OCI-LY7 (cell line): ENCODE data around the gene AOC2. TPM values are rescaled to one million over a fixed set of nuclear protein-coding genes. Genes with fewer than 3 reads are reported as not detected.

Experiments
- BruUV-seq: library from RNA; stranded (reverse); fragments of 400-500 nt; replicated peaks from 2 replicates; lab custom pipeline; 2021; lab: Mats Ljungman, UMichigan
- CTCF ChIA-PET: fragments of 300-600 bp; sonication (Branson Sonifier 250); formaldehyde crosslinking; loops from one replicate; lab custom pipeline; 2022; ENCODE audit warnings: antibody characterized with exemption; ENCODE audit not compliant: unreplicated experiment; lab: Charles Lee
- POLR2A ChIA-PET: fragments of 300-600 bp; sonication (Branson Sonifier 250); formaldehyde crosslinking; loops from one replicate; lab custom pipeline; 2022; ENCODE audit warnings: antibody characterized with exemption; lab: Charles Lee
- DNase-seq: peaks from one replicate; pipeline ENCODE4 v3.0.0-alpha.2; 2015; ENCODE audit warnings: low spot score
- H2AFZ ChIP-seq: fragments of 200-600 bp; sonication (generic), shearing (Covaris generic); 2 replicates; pipeline ENCODE4 v1.6.1; 2014; ENCODE audit warnings: mild to moderate bottlenecking, antibody characterized with exemption, low read length, moderate library complexity
- H3K27ac ChIP-seq: fragments of 200-600 bp; sonication (generic); 2 replicates; pipeline ENCODE4 v1.5.1; 2014; ENCODE audit warnings: mixed run types, low read depth, mild to moderate bottlenecking, moderate library complexity, low read length, inconsistent platforms; ENCODE audit not compliant: poor library complexity, severe bottlenecking
- H3K36me3 ChIP-seq: fragments of 200-600 bp; sonication (generic); 2 replicates; pipeline ENCODE4 v1.6.1; 2014; ENCODE audit warnings: mild to moderate bottlenecking, antibody characterized with exemption, low read length, moderate library complexity, mixed read lengths; ENCODE audit not compliant: insufficient read depth
- H3K4me1 ChIP-seq: fragments of 200-600 bp; sonication (generic); 2 replicates; pipeline ENCODE4 v1.5.1; 2014; ENCODE audit warnings: mild to moderate bottlenecking, low read length; ENCODE audit not compliant: insufficient read depth, poor library complexity, severe bottlenecking
- H3K4me2 ChIP-seq: fragments of 200-600 bp; sonication (generic); 2 replicates; pipeline ENCODE4 v1.6.1; 2014; ENCODE audit warnings: mild to moderate bottlenecking, low read length
- H3K4me3 ChIP-seq: fragments of 200-600 bp; sonication (generic); 2 replicates; pipeline ENCODE4 v1.5.1; 2014; ENCODE audit warnings: mild to moderate bottlenecking, low read depth, low read length; ENCODE audit not compliant: poor library complexity, severe bottlenecking
- H3K79me2 ChIP-seq: fragments of 200-600 bp; sonication (generic); 2 replicates; pipeline ENCODE4 v1.6.1; 2016; ENCODE audit warnings: low read depth, mild to moderate bottlenecking, low read length, moderate library complexity, mixed read lengths; ENCODE audit not compliant: insufficient read depth
- H3K9me2 ChIP-seq: fragments of 200-600 bp; sonication (generic); 2 replicates; pipeline ENCODE4 v1.6.1; 2016; ENCODE audit warnings: mild to moderate bottlenecking, low read length, mixed read lengths; ENCODE audit not compliant: insufficient read depth
- H3K9me3 ChIP-seq: fragments of 200-600 bp; sonication (generic); 2 replicates; pipeline ENCODE4 v1.6.1; 2014; ENCODE audit warnings: mild to moderate bottlenecking, mixed run types, low read length, mixed read lengths
- H4K20me1 ChIP-seq: fragments of 200-600 bp; sonication (generic); 2 replicates; pipeline ENCODE4 v1.6.1; 2014; ENCODE audit warnings: mild to moderate bottlenecking, antibody characterized with exemption, low read length, moderate library complexity, mixed read lengths; ENCODE audit not compliant: insufficient read depth
- EZH2phosphoT487 ChIP-seq: fragments of 200-600 bp; sonication (generic); IDR thresholded peaks from 2 replicates; pipeline ENCODE4 v1.6.1; 2018; ENCODE audit warnings: low read depth, borderline replicate concordance, mild to moderate bottlenecking, mixed run types, antibody characterized with exemption, low read length, moderate library complexity, mixed read lengths
- intact Hi-C: fragments of 100-400 bp; cut with micrococcal nuclease; formaldehyde crosslinking; loops from one replicate; pipeline ENCODE4 v1.10.0; 2022; ENCODE audit not compliant: unreplicated experiment
- total RNA-seq, 2 experiments: library from RNA; depleted of rRNA in 1 of 2; stranded (reverse); fragments of >200 nt in 1 of 2; shearing (Covaris generic) in 1 of 2; gene quantifications; 2 replicates each; pipeline ENCODE4 v1.2.3, GENCODE V29; 2014 to 2022
- TF ChIP-seq, protein P1 (sequence below): fragments of 200-600 bp; sonication (generic); conservative IDR thresholded peaks from 2 replicates; pipeline ENCODE4 v1.5.1; 2014; ENCODE audit warnings: mild to moderate bottlenecking, antibody characterized with exemption, low read length, moderate library complexity, mixed read lengths

Gene AOC2
- total RNA-seq, 2 experiments from 2014 or later = 3.3 to 5.4 TPM

- Histone ChIP-seq H3K9me3 (no peaks in the 10 kb centered on the region), H3K36me3 (no peaks in the 10 kb centered on the region), H2AFZ (peak within 1 kb of the TSS; percentile 64; the same call in 1 of the 2 replicates), H4K20me1 (no peaks in the 10 kb centered on the region), H3K9me2 (no peaks in the 10 kb centered on the region), H3K4me3 (peak within 1 kb of the TSS; percentile 76), H3K4me1 (no peaks in the 10 kb centered on the region), H3K27ac (no peak within 1 kb of the TSS), H3K79me2 (no peaks in the 10 kb centered on the region), H3K4me2 (peak within 1 kb of the TSS; percentile 67)
- DNase-seq = peak; percentile 72
- intact Hi-C loops = no loop called here
- ChIA-PET CTCF (interaction anchor here (0.6 kb wide), 1 partner anchor 59 kb away, joined by 3 read pairs; no protein-coding TSS in a partner anchor), POLR2A (interaction anchor here (1.1 kb wide), 1 partner anchor 23 kb away, joined by 3 read pairs; no protein-coding TSS in a partner anchor)
- no TSS peak for BruUV-seq
- TF ChIP-seq EZH2phosphoT487 = no peak
Observed at GRCh38 chr17:42798383-42799380, 45.7 kb upstream of the AOC2 start, which contains the start of the genes CNTD1 and COA3. Gene CNTD1, plus strand, starts transcription at chr17:42798861. Its CDS starts 207 bp downstream, at chr17:42799068. Gene COA3, minus strand, starts transcription at chr17:42798704. Its CDS starts 23 bp downstream, at chr17:42798681.

- Histone ChIP-seq H3K4me2 (no peak overlapping the region), H3K4me3 (no peak overlapping the region), H2AFZ (no peak overlapping the region), H3K9me3 (no peaks in the 10 kb centered on the region), H3K36me3 (no peaks in the 10 kb centered on the region), H3K79me2 (no peaks in the 10 kb centered on the region), H3K4me1 (no peaks in the 10 kb centered on the region), H3K27ac (no peak overlapping the region), H3K9me2 (no peaks in the 10 kb centered on the region), H4K20me1 (no peaks in the 10 kb centered on the region)
- ChIA-PET POLR2A (no interaction called here), CTCF (interaction anchor here (0.6 kb wide), 1 partner anchor 13 kb away, joined by 3 read pairs; no protein-coding TSS in a partner anchor)
- DNase-seq = no peak
- intact Hi-C loops = no loop called here
- TF ChIP-seq EZH2phosphoT487 = no peak
- TF ChIP-seq, protein P1, sequence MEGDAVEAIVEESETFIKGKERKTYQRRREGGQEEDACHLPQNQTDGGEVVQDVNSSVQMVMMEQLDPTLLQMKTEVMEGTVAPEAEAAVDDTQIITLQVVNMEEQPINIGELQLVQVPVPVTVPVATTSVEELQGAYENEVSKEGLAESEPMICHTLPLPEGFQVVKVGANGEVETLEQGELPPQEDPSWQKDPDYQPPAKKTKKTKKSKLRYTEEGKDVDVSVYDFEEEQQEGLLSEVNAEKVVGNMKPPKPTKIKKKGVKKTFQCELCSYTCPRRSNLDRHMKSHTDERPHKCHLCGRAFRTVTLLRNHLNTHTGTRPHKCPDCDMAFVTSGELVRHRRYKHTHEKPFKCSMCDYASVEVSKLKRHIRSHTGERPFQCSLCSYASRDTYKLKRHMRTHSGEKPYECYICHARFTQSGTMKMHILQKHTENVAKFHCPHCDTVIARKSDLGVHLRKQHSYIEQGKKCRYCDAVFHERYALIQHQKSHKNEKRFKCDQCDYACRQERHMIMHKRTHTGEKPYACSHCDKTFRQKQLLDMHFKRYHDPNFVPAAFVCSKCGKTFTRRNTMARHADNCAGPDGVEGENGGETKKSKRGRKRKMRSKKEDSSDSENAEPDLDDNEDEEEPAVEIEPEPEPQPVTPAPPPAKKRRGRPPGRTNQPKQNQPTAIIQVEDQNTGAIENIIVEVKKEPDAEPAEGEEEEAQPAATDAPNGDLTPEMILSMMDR = no peak
- BruUV-seq = no TSS peak
Observed at GRCh38 chr17:42803074-42803883, 41.1 kb upstream of the AOC2 start.

- Histone ChIP-seq H3K4me3 (no peak overlapping the region), H3K36me3 (peaks cover 15% of the 10 kb centered on the region; the same call in 1 of the 2 replicates), H3K9me2 (no peaks in the 10 kb centered on the region), H3K27ac (no peak overlapping the region), H3K4me1 (no peaks in the 10 kb centered on the region), H4K20me1 (no peaks in the 10 kb centered on the region), H3K9me3 (no peaks in the 10 kb centered on the region), H3K4me2 (no peak overlapping the region), H3K79me2 (no peaks in the 10 kb centered on the region), H2AFZ (no peak overlapping the region)
- no peak for DNase-seq
- BruUV-seq = no TSS peak
- CTCF ChIA-PET = no interaction called here
- TF ChIP-seq, protein P1 = no peak
- no peak for TF ChIP-seq EZH2phosphoT487
- POLR2A ChIA-PET = interaction anchor here (1.0 kb wide), 1 partner anchor 11 kb away, joined by 4 read pairs; no protein-coding TSS in a partner anchor
- intact Hi-C loops = no loop called here
Observed at GRCh38 chr17:42804918-42805367, 39.4 kb upstream of the AOC2 start.
